SK-N-SH treated with all-trans-retinoic acid at 6 μM for 48 hours (cell line): ENCODE measurements around the gene RCVRN.

ENCODE experiments used
- ARNTL ChIP-seq: fragments of 450-650 bp; formaldehyde crosslinking; IDR thresholded peaks from 2 replicates; pipeline ENCODE4 v1.5.0; 2020; ENCODE audit warnings: low read depth, mild to moderate bottlenecking, moderate library complexity, borderline replicate concordance
- ESRRG ChIP-seq: fragments of 250-450 bp; sonication (Bioruptor Pico); IDR thresholded peaks from 2 replicates; pipeline ENCODE4 v1.6.1; 2021; ENCODE audit warnings: mild to moderate bottlenecking
- OSR1 ChIP-seq: fragments of 250-450 bp; sonication (Bioruptor Pico); IDR thresholded peaks from 2 replicates; pipeline ENCODE4 v1.8.0; 2022; ENCODE audit warnings: moderate library complexity, mild to moderate bottlenecking, inconsistent platforms
- RARB ChIP-seq: fragments of 250-450 bp; sonication (Bioruptor Pico); IDR thresholded peaks from 2 replicates; pipeline ENCODE4 v1.8.0; 2021; ENCODE audit warnings: mild to moderate bottlenecking, moderate library complexity
- TOX ChIP-seq: fragments of 250-450 bp; sonication (Bioruptor Pico); IDR thresholded peaks from 2 replicates; pipeline ENCODE4 v1.8.0; 2021; ENCODE audit warnings: mild to moderate bottlenecking, moderate library complexity, borderline replicate concordance
- TSHZ2 ChIP-seq: fragments of 250-450 bp; sonication (Bioruptor Pico); IDR thresholded peaks from 2 replicates; pipeline ENCODE4 v1.5.0; 2020; ENCODE audit warnings: mild to moderate bottlenecking, moderate library complexity
- TF ChIP-seq, protein P1 (sequence below): fragments of 250-450 bp; sonication (Bioruptor Pico); IDR thresholded peaks from 2 replicates; pipeline ENCODE4 v1.5.1; 2020; ENCODE audit warnings: low read depth, mild to moderate bottlenecking, moderate library complexity
- TF ChIP-seq, protein P2 (sequence below): fragments of 250-450 bp; sonication (Bioruptor Pico); IDR thresholded peaks from 2 replicates; pipeline ENCODE4 v1.8.0; 2020; ENCODE audit warnings: mild to moderate bottlenecking, moderate library complexity, borderline replicate concordance

DNA sequence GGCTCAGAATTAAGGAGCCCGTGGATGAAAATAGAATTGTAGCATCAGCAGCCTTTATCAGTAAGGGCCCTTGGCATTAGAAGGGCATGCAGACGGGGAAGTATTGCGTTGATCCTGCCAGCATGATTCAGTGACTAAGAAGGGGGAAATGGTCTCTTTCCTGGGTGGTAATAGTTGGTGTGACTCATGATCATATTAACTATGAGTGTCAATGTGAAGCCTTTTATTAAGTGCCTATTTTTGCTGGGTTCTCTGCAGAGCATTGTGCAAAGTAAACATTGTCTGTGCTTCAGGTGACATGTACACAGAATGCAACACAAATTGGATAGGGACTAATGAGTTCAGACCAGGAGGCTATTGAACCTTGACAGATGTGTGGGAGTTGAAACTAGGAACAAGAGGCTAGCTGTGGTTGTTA is 24.5 kb downstream of the RCVRN start:
- TF ChIP-seq OSR1 (CRISPR knock-in tag) (no peak), ARNTL (CRISPR knock-in tag) (no peak), TSHZ2 (no peak), TOX (CRISPR knock-in tag) (no peak), ESRRG (CRISPR knock-in tag) (no peak), RARB (CRISPR knock-in tag) (no peak)
- TF ChIP-seq, protein P1, sequence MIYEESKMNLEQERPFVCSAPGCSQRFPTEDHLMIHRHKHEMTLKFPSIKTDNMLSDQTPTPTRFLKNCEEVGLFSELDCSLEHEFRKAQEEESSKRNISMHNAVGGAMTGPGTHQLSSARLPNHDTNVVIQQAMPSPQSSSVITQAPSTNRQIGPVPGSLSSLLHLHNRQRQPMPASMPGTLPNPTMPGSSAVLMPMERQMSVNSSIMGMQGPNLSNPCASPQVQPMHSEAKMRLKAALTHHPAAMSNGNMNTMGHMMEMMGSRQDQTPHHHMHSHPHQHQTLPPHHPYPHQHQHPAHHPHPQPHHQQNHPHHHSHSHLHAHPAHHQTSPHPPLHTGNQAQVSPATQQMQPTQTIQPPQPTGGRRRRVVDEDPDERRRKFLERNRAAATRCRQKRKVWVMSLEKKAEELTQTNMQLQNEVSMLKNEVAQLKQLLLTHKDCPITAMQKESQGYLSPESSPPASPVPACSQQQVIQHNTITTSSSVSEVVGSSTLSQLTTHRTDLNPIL (CRISPR knock-in tag) = no peak
- TF ChIP-seq, protein P2, sequence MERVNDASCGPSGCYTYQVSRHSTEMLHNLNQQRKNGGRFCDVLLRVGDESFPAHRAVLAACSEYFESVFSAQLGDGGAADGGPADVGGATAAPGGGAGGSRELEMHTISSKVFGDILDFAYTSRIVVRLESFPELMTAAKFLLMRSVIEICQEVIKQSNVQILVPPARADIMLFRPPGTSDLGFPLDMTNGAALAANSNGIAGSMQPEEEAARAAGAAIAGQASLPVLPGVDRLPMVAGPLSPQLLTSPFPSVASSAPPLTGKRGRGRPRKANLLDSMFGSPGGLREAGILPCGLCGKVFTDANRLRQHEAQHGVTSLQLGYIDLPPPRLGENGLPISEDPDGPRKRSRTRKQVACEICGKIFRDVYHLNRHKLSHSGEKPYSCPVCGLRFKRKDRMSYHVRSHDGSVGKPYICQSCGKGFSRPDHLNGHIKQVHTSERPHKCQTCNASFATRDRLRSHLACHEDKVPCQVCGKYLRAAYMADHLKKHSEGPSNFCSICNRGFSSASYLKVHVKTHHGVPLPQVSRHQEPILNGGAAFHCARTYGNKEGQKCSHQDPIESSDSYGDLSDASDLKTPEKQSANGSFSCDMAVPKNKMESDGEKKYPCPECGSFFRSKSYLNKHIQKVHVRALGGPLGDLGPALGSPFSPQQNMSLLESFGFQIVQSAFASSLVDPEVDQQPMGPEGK (CRISPR knock-in tag) = no peak
